Measurements from ENCODE around the gene PRDX2.

The PRDX2 gene

GRCh38 chr19:12792051-12792852 is 9.3 kb downstream of the PRDX2 start:
- peak; percentile 30 to 69 for DNase-seq

- peak; percentile 73 to 93 for DNase-seq
Measured at GRCh38 chr19:12791345-12792050, 10.1 kb downstream of the PRDX2 start, which contains the start of gene JUNB. TSS of gene JUNB (plus strand) at chr19:12791486. CDS start at chr19:12791772, 286 bp downstream.

- DNase-seq: no peak
Measured at GRCh38 chr19:12790628-12791344, 10.8 kb downstream of the PRDX2 start.

DNA sequence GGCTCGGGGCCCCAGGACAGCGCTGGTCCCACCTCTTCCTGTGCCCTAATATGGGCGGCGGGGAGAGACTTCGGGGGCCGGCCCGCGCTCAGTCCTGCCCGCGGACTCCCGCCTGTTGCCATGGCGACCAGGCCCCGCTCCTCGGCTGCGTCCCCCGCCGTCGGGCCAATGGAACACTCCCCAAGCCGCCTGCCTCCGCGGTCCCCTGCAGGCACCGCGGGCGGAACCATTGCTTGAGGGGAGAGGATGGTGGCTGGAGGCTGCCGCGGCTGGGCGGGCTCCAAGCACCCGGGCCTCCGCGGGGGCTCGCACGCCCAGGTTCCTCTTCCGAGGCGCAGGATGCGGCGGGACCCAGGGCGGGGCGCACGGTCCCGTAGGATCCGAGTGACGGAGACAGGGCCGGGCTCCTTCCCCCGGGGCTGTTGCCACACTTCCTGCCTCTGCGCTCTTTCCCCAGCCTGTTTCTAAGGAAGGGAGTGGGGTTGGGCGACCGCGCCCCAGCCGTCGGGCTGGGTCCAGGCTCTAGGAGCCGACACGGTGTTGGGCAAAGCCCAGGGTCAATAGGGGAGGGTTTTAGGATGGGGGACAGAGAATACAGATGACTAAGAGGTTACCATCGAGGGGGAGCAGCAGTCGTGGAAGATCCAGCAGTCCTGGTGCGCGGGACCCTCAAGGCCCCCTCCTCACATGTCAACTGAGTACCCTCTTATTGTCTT is 11.5 kb downstream of the PRDX2 start:
- DNase-seq: peak; percentile 76 to 94

DNA sequence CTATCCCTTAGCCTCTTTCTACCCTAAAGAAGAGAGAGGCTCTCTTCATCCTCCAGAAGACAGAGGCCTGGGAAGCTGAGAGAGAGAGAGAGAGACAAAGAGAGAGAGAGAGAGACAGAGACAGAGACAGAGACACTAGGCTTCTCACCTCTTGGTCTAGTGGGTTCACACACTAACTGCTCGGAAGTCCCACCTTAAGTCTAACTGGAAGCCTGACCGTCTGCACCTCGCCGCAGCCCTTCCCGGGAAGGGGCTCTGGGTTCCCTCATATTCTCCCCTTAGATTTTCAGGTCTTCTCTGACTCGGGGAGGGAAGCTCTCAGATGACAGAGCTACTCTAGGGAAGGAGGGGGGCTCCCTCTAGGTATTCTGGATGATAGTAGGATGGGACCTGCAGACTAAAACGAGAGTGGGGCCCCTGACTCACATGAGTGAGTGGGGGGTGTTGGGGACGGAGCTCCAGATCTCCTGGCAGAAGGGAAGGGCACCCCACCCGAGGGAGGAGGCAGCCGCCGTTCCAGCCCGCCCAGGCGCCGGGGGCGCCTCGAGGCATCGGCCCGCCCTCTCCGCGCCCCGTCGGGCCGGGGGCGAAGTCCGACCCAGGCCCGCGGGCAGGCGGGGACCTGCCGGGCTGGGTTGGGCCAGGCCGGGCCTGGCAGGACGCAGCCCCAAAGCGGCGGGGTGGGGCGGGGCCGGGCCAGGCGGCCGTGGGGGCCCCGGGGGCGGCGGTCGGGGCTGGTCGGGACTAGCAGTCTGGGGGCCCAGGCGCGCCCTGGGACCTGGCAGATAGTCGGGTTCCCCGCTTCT is 12.3 kb downstream of the PRDX2 start:
- peak in 1 of 2 experiments; percentile 78 for DNase-seq

DNA sequence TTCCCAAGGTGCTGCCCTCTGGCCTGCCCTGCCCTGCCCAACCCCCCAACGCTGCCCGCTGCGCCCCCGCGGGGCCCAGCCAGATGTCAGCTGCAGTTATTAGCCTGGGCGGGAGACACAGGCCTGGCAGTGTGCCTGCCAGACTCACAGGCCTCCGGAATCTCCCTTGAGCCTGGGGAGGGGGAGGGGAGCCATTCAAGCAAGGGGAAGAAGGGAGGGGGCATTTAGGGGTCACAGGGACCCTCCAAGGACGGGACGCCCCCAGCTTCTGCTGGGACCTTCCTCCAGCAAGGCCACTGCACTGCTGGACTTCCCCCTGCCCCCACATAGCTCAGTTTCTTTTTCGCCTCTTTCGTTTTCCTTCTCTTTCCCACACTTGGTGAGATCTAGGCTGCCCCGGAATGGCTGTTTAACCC is 12.9 kb downstream of the PRDX2 start:
- DNase-seq: peak in 1 of 2 experiments; percentile 23

DNA sequence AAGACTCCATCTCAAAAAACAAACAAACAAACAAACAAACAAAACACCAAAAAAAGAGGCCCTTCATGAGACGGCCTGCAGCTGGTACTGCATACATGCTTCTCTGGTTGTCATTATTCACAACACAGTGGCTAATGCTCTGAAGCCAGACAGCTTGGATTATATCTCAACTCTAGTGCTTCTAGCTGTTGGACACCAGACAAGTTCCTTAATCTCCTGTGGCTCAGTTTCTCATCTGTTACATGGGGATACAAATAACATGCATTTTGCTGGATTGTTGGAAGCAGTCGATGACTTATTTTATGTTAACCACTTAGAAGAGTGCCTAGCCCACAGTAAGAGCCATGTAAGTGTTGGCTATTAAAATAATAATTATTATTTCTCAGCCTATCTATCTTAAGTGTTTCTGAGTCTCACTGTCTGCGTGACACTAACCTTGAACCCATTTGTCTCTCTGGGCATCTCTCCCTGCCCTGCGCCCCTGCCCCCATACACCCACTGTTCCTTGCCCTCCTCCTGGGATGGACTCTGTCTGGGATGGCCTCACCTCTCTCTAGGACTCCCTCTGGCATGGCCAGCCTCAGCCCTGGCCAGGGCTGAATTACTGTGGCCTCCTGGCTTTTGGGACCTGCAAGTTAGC is 13.4 kb downstream of the PRDX2 start:
- DNase-seq: no peak

DNA sequence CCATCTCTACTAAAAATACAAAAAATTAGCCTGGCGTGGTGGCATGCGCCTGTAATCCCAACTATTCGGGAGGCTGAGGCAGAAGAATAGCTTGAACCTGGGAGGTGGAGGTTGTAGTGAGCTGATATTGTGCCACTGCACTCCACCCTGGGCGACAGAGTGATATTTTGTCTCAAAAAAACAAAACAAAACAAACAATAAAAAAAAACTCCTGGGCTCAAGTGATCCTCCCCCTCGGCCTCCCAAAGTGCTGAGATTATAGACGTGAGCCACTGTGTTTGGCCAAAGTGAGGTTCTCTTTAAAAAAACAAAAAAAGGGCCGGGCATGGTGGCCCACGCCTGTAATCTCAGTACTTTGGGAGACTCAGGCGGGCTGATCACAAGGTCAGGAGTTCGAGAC is 14.1 kb downstream of the PRDX2 start:
- no peak for DNase-seq

- DNase-seq: no peak
Measured at GRCh38 chr19:12786952-12787351, 14.6 kb downstream of the PRDX2 start.

DNA sequence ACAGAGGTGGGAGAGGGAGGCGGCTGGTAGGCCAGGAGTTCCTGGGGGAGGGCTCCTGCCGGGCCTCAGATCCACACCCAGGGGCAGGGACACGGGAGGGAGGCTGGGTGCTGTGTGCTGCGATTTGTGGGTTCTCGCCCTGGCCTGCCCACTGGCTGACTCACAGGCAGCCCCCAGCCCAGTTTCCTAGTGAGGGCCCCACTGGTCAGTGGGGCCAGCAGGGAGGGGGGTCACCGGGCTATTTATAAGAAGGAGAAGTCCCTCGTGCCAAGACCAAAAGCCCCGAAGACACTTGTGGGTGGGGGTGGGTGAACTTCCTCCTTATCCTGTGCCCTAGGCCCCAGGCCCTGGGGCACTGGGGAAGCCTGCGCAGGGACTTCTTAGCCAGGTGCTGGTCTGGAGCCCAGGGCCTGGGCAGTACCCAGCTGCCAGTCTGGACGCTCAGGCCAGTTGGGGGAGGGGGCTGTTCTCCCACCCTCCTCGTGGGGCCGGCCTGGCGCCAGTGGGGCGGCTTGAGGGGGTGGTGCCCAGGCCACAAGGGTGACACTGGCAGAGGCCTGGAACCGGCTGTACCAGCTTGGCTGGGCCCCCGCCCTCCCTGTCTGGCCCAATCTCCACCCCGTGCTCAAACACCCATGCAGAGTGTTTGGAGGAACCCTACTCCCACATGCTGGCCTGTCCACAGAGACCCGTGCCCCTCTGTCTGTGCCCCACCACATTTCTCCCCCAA is 15.3 kb downstream of the PRDX2 start:
- DNase-seq: no peak

DNA sequence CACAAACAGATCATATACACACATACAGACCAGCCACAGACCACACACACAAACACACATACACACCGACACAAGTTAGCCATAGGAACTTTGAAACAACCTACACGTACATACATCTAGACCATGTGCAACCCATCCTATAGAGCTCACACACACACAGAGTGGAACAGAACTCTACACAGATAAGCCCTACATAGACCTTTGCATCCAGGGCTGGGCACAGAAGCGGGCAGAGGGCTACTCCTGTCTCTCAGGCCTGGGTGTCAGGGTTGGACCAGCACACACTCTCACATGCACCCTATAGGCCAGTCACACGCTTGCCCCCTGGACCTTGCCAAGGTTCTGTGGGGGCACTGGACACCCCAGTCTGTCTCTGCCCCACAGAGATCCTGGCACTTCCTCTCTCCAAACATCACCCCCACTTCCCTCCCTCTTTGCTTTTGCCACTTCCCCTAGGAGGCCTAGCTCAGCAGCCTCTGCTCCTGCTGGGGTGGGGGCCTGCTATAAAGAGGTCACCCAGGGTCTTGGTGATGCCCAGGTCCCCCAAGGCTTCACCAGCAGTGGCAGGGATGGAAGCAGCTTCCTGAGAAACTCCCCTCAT is 16.1 kb downstream of the PRDX2 start:
- DNase-seq: no peak

DNA sequence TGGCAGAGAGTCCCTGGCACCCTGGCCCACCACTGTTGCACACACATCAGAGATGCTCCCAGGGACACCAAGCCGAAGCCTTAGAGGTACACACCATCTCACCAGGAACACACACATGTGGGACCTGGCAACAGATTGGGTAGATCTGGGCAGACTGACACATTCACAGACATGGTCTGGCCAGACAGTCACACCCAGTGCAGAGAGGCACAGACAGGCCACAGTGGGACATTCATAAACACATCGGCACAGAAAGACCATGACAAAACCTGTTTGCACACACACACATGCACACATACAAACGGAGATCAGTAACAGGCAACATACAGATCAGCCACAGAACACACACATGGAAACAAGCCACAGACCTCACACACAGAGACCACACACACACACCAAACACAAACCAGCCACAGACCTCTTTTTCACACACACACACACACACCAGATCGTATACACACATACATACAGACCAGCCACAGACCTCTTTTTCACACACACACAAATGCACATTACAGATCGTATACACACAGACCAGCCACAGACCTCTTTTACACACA is 16.6 kb downstream of the PRDX2 start:
- no peak for DNase-seq

- DNase-seq: no peak
Measured at GRCh38 chr19:12784394-12784870, 17.2 kb downstream of the PRDX2 start.

GRCh38 chr19:12783849-12784393 is 17.7 kb downstream of the PRDX2 start:
- DNase-seq: no peak

- no peak for DNase-seq
Measured at GRCh38 chr19:12783291-12783848, 18.2 kb downstream of the PRDX2 start.

DNA sequence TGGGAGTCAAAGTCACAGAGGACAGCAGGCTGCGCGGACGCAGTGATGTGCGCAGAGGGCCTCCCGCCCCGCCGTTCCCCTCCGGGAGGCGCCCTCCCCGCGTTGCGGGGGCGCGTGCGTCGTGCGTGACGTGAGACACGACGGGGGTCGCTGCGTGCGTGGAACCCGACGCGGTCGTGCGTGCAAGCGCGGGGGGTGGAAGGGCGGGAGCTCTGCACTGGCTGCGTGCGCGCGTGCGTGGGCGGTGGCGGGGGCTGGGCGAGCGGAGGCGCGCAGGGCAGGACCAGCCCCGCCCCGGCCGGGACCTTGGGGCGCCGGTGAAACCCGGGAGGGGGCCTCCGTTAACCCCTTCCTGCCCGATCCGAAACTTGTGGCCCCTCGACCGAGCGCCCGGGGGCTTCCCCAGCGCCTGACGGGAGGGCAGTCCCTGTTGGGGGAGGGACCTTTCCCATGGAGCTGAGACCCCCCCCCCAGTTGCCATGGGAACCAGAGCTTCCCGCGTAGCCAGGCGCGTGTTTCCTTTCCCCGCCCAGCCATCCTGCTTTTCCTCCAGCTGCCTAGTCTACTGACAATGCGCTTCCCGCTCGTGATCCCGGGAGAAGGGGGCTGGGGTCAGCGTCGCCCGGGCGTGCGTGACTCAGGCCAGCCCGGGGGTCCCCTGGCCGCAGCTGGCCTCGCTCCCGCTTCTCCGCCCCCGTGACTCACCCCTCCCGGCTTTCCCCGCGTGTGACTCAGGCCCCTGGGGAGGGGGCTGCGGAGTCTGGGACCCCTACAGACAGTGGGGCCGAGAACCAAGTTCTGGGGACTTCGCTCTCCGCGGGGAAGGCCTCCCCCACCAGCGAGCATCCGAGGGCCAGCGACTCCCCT is 18.9 kb downstream of the PRDX2 start:
- DNase-seq: peak; percentile 29 to 86

- no peak for DNase-seq
Measured at GRCh38 chr19:12782174-12782423, 19.5 kb downstream of the PRDX2 start.
